ENCODE measurements around the gene ATP9B.

- TF ChIP-seq CTCF (IDR thresholded peaks at IDR 0.05) = no peak
- TF ChIP-seq EZH2 (IDR thresholded peaks at IDR 0.05) = no peak
- TF ChIP-seq EZH2phosphoT487 (IDR thresholded peaks at IDR 0.05) = no peak
These were observed 155.2 kb downstream of the ATP9B start for GRCh38 chr18:79224381-79224780.
